Frontal cortex (tissue), 4 donors: Measurements from ENCODE around the gene ARHGEF39. TPM values are rescaled to one million over a fixed set of nuclear protein-coding genes. Genes with fewer than 3 reads are reported as not detected.

ENCODE experiments used
- DNase-seq, 2 donors: peaks; one replicate each; pipeline ENCODE4 v3.0.0; 2012; ENCODE audit warnings: low spot score in 2 of 2
- FAIRE-seq: peaks from 2 replicates; lab custom pipeline; 2012; peaks lifted over from hg19 to GRCh38; lab: Jason Lieb, UNC
- total RNA-seq: library from RNA; depleted of rRNA; stranded (reverse); fragments of >200 nt; gene quantifications from one replicate; pipeline ENCODE4 v1.2.3, GENCODE V29; 2014
- donor health status: control.
- donor health status: control.
- donor health status: control.

Gene ARHGEF39, protein sequence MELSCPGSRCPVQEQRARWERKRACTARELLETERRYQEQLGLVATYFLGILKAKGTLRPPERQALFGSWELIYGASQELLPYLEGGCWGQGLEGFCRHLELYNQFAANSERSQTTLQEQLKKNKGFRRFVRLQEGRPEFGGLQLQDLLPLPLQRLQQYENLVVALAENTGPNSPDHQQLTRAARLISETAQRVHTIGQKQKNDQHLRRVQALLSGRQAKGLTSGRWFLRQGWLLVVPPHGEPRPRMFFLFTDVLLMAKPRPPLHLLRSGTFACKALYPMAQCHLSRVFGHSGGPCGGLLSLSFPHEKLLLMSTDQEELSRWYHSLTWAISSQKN
- 0.41 TPM for total RNA-seq

DNA sequence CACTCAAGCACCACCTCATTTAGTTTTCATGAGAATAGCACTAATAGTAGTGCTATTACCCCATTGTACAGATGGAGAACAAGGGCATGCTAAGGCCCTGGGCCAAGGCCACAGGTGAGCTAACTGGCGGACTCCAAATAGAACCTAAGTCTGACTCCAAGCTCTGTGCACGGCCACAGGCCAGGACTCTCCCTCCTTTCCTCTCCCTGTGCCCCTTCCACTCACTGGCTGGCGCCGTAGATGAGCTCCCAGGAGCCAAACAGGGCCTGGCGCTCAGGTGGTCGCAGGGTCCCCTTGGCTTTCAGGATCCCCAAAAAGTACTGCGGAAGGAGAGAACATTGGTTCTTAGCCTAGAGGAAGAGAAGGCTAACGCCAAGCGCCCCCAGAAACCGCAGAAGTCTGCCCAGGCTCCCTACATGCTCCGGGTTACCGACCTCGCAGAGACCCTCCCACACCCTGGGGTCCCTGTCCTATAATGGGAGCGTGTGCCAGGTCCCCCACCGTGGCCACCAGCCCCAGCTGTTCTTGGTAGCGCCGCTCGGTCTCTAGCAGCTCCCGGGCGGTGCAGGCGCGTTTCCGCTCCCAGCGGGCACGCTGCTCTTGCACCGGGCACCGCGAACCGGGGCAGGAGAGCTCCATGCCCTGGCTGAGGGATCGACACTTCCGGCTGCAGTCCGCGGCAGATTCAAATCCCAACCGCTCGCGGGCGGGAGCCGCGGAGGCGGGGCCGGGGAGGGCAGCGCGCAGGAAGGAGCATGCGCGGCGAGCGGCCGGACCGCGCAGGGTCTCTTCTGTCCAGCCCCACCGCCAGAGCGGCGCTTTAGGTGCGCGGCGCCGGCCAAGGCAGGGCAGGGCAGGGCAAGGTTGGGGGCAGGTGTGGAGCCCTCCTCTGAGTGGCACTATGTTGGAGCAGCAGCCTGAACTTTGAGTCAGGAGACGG lies at the start of gene ARHGEF39:
Gene ARHGEF39, minus strand, starts transcription at position 665 of the 940 bp plus-strand sequence. Its CDS starts 26 bp downstream, at position 639.
- FAIRE-seq, result no peak
- DNase-seq, result peak; percentile 80 to 91

DNA sequence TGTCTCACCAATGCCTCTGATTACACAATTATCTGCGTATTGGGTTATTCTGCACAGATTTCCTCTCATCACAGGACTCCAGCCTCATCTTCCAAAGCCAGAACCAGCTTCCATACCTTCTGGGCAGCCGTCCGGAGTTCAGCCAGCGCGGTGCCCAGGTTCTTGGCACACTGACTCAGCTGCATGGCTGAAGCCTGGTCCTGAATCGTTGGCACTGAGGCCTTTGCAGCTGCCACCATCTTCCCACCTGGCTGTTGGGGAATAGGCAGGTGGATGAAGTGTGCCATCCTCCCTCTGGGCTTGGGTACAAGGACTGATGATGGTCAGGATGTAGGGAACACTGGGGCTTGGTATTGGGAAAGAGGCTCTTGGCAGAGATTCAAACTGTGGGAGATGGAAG lies 49.1 kb upstream of the ARHGEF39 start:
- FAIRE-seq, result no peak
- DNase-seq, result no peak

DNA sequence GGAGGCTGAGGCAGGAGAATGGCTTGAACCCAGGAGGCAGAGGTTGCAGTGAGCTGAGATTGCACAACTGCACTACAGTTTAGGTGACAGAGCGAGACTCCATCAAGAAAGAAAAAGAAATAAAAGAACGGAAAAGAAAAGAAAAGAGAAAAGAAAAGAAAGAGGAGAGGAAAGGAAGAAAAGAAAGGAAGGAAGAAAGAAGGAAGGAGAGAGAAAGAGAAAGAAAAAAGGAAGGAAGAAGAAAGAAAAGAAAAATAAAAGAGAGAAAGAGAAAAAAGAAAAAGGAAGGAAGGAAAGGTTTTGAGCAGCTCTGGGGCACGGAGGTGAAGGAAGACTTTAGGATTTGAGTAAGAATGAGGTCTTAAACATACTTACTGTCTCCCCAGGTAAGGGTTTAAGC lies 48.6 kb upstream of the ARHGEF39 start:
- FAIRE-seq, result no peak

DNA sequence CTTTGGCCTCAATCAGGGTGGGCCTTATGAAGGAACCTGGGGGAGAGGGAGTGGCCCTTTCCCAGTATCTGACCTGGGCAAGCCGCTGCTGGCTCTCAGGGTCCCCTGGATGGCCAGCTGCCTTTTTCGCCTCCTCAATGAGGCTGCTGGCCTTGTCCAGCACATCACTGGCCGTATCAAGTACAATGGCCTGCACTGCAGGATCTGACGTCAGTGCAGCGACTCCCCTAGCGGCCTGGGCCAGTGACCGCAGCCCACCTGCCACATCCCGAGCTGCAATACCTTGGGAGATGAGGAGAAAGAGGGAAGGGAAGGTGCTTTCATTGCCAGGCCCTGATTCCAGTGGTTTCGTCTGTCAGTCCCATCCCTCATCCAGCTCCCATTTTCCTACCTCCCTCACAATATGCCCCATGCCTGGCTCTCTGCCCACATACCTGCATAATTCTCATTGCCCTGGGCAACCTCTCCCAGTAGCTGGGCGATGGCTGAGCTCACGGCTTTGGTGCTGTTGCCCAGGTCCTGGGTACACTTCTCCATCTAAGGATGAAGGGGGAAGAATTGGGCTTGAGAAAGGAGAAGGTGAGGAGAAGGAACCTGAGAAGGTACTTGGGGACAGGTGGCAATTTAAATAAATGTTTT lies 47.9 kb upstream of the ARHGEF39 start:
- no peak for FAIRE-seq
- no peak for DNase-seq

More for the DNA sequence above, 48.6 kb upstream of the ARHGEF39 start:
- DNase-seq, result no peak

DNA sequence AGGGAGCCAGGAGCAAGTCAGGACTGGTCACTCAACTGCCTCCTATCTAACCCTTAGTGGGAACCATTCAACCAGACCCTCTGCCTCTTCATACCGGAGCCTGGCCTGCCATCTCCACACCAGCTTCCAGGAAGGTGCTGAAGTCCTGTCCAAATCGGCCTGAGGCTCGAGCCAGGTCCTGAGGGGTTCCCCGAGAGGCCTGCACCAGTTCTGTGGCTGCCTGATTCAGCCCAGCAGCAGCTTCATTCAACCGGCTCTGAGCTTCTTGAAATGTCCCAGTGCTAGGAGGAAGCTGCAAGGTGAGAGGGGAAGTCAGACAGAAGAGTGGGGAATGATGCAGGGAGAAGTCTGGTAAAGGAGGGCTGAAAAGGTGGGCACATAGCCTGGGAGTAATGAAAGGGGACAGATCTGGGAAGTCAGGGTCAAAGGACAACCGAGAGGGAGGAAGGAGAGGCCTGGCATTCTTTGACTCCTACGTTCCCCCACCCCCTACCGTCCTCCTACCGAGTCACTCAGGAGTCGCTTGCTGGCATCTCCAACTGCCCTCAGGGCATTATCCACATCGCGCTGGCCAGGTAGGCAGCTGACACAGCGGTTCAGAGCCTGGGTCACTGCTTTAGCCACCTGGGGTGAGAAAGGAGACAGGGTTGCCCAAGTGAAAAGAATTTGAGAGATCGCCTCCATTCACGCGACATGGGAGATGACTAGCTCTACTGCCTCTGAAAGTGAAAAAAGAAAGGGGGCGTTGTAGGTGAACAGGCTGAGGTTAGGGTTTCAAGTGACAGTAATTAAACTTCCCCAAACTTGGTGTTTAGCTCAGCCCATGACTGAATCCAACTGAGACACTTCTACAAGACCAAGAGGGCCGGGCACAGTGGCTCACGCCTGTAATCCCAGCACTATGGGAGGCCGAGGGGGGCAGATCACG lies 46.8 kb upstream of the ARHGEF39 start:
- FAIRE-seq, result no peak
- no peak for DNase-seq

DNA sequence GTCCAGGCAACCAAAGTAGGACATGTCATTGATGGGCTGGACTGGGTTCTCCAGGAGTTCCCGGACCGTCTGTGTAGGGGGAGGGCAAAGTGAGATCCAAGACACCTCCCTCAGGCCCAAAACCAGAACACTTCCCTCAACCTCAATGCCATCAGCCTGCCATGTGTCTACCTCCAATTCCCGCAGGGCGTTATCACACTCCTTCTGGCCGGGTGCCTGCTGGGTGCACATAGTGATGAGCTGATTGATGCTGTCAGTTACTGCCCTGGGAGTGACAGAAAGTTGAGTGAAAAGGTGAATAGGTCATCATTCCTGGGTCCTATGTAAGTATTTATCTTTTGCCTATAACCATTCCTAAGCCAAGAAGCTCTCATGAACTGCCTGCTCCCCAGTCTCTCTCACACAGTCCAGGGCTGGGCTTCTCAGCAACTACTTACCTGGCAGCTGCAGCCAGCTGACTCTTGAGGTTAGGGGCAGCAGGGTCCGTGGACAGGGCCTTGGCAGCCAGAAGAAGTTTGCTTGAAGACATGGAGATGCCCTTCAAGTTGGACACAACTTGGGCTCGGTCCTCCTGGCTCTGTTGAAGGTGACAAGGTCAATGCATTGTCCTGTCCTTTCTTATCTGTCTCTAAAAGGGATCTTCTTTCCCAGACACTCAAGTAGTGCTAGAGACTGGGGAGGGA lies 46.0 kb upstream of the ARHGEF39 start:
- FAIRE-seq (no peak), DNase-seq (no peak)

DNA sequence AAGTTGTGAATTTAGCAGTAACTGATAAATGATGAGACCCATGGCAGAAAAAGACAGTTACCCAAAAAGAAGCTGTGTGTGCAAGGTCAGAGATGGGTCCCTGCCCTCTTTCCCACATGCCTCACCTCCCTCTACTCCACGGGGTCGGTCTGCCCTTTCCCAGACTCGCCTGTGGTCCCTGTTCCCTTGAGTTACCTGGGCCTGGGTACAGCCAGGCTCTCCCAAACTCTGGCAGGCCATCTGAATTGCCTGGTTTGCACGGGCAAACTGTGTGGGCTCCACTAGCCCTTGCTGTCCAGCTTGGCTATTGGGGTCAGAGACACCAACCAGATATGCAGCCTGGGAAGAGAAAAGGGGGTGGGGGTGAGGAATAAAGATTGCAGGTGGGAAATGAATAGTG lies 43.2 kb upstream of the ARHGEF39 start:
- DNase-seq (no peak), FAIRE-seq (no peak)

DNA sequence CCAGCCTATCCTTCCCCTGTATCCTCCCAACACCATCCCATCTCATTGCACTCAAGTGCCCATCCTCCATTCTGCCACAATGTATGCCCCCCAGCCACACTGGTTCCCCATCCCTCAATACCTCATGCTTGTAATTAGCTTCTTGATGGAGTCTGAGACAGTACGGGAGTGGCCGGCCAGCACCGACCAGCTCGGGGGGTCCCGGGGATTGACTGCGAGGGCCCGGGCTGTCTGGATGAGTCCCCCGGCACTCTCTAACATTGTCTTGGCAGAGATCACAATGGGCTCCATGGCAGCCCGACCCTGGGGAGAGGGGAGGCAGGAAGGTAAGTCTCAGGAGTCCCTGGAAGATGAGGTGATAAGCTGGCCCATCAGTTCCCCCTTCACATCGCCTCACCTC lies 42.0 kb upstream of the ARHGEF39 start:
- FAIRE-seq (no peak), DNase-seq (no peak)

DNA sequence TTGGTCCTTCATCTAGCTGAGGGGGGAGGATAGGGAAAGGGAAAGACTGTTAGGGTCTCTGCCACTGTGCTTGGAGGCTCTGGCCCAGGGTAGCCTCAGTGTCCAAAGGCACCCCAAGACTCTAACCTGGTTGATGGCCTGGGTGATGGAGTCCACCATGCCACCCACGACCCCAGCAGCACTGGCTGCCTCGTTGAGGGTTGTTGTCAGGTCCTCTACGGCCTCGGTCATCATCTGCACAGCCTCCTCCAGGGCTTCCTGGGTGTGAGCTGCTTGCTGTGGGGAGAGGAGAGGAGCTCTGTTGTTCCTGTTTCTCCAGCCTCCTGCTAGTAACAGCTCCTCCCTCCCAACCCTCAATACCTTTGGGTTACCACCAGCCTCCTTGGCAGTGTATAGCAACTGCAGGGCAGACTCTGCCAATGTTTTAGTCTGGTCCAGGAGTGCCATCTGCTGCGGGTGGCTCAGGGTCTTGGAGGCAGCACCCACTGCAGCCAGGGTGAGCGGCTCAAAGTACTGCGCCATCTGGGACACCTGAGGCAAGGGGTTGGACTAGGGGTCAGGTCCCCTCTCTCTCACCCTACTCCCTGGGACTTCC lies 40.9 kb upstream of the ARHGEF39 start:
- DNase-seq (no peak), FAIRE-seq (no peak)

DNA sequence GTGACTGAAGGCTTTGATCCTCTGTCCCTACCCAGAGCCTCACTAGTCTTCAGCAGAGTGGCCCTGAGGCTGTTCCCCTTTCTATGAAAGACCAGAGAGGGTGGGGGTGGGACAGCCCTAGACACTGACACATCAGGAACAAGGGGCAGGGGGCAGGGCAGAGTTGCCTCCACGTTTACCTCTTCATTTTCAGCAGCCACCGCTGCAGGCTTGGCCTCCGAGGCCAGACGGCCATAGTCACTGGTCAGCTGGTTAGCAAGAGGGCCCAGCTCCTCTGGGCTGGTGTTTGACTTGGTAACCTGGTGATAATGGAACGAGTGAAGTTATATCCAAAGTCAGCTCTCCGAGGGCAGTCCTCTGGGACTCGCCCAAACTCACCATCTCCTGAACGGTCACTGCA lies 40.4 kb upstream of the ARHGEF39 start:
- no peak for DNase-seq
- no peak for FAIRE-seq

DNA sequence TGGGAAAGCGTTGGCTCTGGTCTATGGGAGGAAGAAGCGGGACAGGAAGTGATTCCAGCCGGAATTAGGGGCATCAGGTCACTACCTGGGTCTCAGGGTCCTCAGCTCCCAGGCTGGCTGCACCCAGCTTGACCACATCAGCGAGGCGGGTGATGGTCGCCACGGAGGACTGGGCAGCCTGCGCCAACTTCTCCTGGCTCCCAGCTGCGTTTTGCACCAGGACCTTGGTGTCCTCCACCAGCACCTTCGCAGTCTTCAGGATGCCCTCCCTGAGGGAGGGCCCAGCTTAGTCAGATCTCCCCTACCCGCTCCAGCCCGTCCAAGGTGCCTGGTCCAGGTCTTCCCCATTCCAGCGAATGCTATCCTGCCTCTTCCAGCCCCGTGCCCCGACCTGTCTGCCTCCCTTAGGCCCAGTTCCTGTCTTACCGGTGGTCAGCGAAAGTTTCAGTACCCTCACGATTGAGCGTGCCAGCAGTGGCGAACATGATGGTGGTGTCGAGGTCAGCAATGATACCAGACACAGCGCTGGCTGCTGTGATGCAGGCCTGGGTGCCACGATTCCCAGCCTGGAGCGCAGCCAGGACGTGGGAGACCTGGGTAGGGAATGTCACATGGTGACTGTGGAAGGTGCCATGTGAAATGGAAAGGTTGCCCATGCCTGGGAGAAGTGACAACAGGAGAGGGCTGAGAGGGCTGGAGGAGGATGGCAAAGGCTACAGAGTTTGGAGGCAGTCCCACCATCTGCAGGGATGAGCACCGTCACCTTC lies 39.1 kb upstream of the ARHGEF39 start:
- DNase-seq, result no peak
- FAIRE-seq, result no peak

DNA sequence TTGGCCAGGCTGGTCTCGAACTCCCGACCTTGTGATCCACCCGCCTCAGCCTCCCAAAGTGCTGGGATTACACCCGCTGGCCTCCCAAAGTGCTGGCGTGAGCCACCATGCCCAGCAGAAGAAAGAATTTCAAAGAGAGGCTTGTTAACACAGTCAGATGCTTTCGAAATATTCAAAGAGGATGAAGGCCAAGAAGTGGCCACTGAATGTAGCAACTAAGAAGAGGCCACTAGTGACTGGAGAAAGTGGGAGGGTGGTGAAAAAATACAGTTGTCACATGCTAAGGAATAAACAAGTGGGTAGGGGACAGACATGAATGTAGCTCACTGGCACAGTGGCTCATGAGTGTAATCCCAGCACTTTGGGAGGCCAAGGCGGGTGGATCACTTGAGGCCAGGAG lies 37.7 kb upstream of the ARHGEF39 start:
- no peak for DNase-seq
- no peak for FAIRE-seq

DNA sequence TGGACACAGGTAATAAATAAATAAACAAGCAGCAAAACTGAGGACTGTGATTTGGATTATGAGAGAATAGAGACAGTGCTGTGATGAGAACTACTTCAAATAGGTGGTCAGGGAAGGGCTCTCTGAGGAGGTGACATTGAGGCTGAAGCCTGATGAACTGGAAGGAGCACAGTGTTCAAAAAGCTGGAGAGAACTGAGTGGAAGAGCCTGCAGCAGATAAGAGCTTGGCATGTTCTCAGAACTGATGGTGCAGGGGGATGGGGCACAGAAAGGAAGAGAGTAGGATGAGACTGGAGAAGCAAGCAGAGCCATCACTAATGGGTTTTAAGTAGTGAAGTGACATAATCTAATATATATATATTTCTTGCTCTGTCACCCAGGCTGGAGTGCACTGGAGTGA lies 35.9 kb upstream of the ARHGEF39 start:
- no peak for FAIRE-seq

DNA sequence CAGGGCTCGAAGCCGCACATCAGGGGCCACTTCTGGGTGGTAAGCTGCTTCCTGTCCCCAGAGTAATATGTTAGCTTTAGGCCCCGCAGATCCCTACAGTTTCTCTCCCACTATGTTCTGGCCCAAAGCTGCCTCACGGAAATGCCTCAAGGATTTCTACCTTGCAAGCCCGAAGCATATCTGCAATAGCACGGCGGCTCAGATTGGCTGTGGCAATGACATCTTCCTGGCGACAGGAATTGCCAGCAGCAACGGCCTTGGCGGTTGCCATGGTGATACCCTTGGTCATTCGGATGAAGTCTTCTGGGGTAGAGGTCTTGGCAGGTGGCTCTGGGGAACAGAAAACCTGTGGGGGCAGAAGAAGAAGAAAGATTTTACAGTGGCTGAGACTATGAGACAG lies 35.0 kb upstream of the ARHGEF39 start:
- DNase-seq, result no peak
- no peak for FAIRE-seq

More for the DNA sequence above, 35.9 kb upstream of the ARHGEF39 start:
- DNase-seq, result no peak

DNA sequence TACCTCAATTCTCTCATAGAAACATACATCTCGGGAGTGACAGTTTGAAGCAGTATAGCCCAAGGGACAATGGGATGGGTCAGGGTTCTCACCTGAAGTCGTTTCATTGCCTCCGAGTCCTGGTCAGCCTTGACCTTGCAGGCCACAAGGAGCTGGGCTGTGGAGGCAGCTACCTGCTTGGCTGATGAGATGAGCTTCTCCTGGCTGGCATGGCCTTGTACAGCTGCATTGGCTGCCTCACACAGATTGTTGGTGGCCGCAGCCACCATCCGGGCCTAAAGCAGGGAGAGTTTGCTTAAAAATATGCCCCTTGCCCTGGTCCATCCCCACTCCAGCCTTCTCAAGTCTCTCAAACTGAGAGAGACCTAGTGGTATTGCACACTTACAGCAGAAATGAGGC lies 33.2 kb upstream of the ARHGEF39 start:
- no peak for FAIRE-seq
- DNase-seq, result no peak

DNA sequence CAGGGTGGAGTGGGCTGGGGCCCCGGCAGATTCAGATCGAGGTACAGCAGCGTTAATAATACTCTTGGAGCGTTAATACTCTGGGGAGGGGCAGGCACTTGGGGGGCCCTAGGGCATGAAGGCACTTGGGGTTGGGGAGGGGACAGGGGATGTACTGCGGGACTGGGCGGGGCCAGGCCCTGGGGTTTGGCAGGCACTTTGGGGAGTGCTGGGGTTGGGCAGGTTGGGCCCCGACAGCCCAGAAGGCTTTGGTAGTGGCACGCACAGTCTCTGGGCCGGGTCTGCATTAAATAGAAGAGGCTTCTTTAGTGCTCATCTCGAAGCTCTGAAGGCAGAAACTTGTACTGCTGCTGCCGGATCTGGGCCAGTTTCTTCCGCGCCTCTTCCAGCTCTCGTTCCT lies 32.5 kb upstream of the ARHGEF39 start:
- FAIRE-seq (no peak), DNase-seq (no peak)

DNA sequence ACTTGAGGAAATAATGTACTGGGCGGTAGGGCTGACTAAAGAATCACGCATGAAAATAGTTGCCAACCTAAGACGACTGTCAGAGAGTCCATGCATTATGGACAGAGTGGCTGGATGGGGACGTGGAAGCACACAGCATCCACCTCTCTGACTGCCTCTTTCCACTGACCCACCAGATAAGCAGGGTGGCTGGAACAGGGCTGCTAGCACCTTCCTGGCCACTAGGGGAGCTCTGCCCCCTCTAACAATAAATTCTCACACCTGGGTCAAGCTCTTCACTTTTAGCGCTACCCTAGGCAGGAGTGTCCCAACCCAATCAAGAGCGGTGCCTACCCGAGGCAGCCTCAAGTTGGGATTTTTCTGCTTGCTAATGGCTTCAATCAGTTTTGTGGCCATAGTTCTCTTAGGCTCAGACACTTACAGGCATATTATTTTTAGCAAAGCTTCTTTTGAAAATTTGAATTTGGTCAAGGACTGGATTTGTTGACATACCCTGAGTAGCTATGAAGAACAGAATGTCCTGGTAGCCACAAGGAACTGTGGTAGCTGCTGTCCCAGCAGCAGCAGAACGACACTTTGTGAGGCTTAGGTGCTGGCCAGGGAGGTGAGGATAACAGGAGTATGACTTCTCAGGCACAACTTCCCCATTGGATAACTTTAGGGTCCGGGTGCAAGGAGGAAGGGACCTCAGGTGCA lies 31.7 kb upstream of the ARHGEF39 start:
- FAIRE-seq, result no peak

More for the DNA sequence above, 31.7 kb upstream of the ARHGEF39 start:
- peak in 1 of 2 donors; percentile 68 for DNase-seq
